ENCODE results near the gene FBXL13.
"Not testable (repeated sequence)": the region's sequence is repeated elsewhere in the genome, so short reads cannot be mapped to it uniquely, and the experiment has no call there.

The FBXL13 gene

DNA sequence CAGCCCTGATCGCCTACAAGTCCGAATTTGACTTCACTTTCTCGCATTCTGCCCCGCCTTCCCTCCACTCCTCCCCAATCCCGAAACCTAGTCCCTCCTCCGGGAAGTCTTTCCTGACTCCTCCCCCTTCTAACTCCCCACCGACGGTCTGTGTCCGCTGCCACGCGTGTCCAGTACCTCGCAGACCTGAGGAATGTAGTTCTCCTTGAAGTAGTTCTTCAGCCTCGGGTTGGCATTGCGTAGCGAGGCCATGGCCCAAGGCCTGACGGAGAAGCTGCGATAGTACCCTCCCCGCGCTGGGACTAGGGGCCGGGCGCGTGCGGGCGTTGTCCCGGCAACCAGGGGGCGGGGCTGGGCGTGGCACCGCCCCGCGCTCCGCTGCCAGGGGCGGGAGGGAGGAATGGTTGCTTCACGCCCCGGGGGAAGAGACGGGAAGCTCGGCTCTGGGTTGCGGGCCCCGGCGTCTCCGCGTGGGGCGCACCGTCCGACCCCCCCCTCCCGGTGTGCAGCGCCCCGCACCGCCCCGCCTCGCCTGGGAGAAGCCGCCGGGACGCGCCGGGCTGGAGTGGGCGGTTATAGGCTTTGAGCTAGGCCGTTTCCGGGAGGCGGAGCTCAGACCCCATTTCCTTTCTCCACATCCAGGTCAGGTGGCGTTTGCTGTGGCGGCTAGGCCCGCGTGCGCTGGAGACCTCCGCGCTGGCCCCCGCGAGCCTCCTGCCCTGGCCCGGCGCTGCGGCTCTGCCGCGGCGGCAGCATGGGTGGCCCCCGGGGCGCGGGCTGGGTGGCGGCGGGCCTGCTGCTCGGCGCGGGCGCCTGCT lies at the start of gene FBXL13, which contains the start of gene ARMC10:
FBXL13 (minus strand) TSS at position 278 of the 818 bp plus-strand sequence.
ARMC10 (plus strand) TSS at position 622 of the 818 bp plus-strand sequence; CDS start at position 755, 133 bp downstream.
- Histone ChIP-seq H3K9me3 (ENCODE audit: control insufficient read depth, insufficient read depth, low read length) (no peaks in the 10 kb centered on the region), H3K4me1 (ENCODE audit: insufficient read depth, low read length) (no peaks in the 10 kb centered on the region), H3K36me3 (ENCODE audit: insufficient read depth, low read length) (no peaks in the 10 kb centered on the region), H3K9ac (ENCODE audit: low read depth, low read length) (peak within 1 kb of the TSS; percentile 76)

DNA sequence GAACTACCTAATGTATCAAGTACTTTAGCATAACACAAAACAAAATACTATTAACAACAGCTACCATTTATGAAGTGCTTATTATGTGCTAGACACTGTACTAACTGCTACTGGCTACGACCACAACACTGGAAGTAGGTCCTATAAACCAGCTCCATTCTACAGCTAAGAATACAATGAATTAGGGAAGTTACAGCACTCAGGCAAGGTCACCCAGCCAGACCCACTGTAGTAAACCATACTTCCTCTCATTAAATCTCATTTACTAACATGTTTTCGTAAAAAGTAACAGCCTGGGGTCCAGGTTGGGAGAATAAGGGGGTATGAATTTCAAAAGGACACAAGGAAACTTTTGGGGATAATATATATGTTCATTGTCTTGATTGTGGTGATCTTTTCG lies 48.9 kb upstream of the FBXL13 start:
- Histone ChIP-seq H3K9ac (ENCODE audit: low read depth, low read length) (no peak overlapping the region), H3K36me3 (ENCODE audit: insufficient read depth, low read length) (no peaks in the 10 kb centered on the region; the same call in 1 of the 2 replicates), H3K9me3 (ENCODE audit: control insufficient read depth, insufficient read depth, low read length) (no peaks in the 10 kb centered on the region), H3K4me1 (ENCODE audit: insufficient read depth, low read length) (no peaks in the 10 kb centered on the region)

DNA sequence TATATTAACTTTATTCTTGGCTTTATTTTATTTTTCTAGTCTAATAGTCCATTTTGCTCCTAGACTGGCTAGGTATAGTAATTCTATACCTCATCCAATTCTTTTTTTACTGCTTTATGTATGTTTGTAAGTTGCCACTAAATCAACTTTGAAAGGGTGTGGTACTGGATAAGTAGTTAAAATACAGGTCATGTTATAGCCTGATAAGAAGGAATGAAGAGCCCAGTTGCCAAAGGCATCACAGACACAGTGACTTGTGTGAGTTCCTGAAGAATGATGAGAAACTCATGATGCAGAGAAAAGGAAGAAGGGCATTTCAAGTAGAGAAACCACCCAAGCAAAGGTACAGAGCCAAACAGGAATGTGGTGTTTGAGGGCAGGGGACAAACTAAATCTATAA lies 47.0 kb upstream of the FBXL13 start:
- Histone ChIP-seq H3K9ac (ENCODE audit: low read depth, low read length) (no peak overlapping the region), H3K9me3 (ENCODE audit: control insufficient read depth, insufficient read depth, low read length) (no peaks in the 10 kb centered on the region), H3K36me3 (ENCODE audit: insufficient read depth, low read length) (no peaks in the 10 kb centered on the region; the same call in 1 of the 2 replicates), H3K4me1 (ENCODE audit: insufficient read depth, low read length) (no peaks in the 10 kb centered on the region)

DNA sequence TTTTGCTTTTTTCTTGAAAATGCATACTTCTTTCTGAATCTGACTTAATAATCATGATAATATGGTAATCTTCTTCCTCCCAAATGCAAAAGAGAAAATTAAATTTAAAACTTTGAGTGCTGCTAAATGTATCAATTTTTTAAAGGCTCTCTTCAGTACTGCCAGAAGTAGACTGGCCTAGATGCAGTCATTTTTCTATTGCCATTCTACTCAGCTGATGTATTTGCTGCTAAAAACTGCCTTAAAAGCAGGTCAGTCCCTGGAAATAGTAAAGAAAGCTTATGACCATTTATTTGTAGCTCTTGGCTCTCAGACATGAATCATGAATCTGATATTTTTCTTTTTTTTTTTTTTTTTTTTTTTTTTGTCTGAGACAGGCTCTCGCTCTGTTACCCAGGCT lies 45.8 kb upstream of the FBXL13 start:
- Histone ChIP-seq H3K9ac (ENCODE audit: low read depth, low read length) (no peak overlapping the region), H3K36me3 (ENCODE audit: insufficient read depth, low read length) (no peaks in the 10 kb centered on the region; the same call in 1 of the 2 replicates), H3K4me1 (ENCODE audit: insufficient read depth, low read length) (no peaks in the 10 kb centered on the region), H3K9me3 (ENCODE audit: control insufficient read depth, insufficient read depth, low read length) (no peaks in the 10 kb centered on the region)

DNA sequence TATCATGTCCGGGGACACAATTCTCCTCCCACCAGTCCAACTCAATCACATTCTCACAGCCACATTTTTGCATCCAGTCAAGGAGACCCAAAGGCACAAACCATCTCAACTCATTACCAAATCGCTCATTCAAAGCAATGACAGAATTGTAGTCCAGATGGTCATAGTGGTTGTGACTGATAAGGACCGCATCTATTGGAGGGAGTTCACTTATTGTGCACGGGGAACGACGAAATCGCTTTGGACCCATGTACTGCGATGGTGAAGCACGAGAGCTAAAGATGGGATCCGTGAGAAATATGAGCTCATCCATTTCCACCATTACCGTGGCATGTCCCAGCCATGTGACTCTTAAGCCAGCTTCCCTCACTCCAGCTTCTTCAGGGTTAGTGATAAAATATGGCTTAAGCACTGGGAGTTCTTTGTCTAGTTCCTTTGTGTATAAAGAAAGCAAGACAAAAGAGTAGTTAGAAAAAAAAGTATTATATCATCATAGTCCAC lies 45.2 kb upstream of the FBXL13 start:
- H3K36me3 ChIP-seq (ENCODE audit: insufficient read depth, low read length) = no peaks in the 10 kb centered on the region; the same call in 1 of the 2 replicates
- H3K9me3 ChIP-seq (ENCODE audit: control insufficient read depth, insufficient read depth, low read length) = no peaks in the 10 kb centered on the region
- no peak overlapping the region for H3K9ac ChIP-seq (ENCODE audit: low read depth, low read length)
- no peaks in the 10 kb centered on the region for H3K4me1 ChIP-seq (ENCODE audit: insufficient read depth, low read length)

DNA sequence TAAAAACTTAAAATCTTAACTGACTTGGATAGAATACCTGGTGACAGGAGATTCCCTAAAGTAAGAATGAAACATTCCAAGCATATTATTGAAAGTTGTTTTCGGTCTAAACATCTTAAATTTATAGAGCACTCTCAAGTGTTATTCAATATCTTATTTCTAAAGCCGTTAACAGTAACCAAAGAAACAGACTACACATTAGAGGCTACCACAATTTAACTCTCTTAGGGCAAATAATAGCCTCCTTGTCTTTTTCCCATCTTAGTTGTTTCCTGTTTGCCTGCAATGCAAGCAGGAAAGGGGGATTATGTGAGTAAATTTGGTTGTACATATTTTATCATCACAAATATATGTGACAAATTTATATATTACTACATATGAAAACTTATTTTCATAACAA lies 42.9 kb upstream of the FBXL13 start:
- H3K9ac ChIP-seq (ENCODE audit: low read depth, low read length) = no peak overlapping the region
- no peaks in the 10 kb centered on the region for H3K4me1 ChIP-seq (ENCODE audit: insufficient read depth, low read length)
- no peaks in the 10 kb centered on the region; the same call in 1 of the 2 replicates for H3K36me3 ChIP-seq (ENCODE audit: insufficient read depth, low read length)
- no peaks in the 10 kb centered on the region for H3K9me3 ChIP-seq (ENCODE audit: control insufficient read depth, insufficient read depth, low read length)

DNA sequence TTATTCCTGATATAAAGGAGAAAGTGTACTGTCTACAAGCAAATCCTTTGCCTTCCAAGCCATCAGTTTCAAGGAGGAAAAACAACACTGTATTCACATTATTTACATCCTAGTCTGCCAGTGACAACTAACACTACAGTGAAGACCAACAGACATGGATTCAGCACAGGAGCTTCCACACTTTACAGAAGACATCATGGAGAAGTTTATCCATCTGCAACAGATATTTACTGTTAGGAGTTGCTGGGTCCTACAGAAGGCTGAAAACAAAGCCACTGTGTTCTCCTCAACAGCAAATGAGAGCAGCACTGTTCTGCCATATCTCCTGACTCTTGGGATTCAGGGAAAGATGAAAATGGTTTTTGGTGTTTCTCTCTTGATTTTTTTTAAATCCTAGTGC lies 42.4 kb upstream of the FBXL13 start:
- Histone ChIP-seq H3K4me1 (ENCODE audit: insufficient read depth, low read length) (no peaks in the 10 kb centered on the region), H3K9ac (ENCODE audit: low read depth, low read length) (no peak overlapping the region), H3K9me3 (ENCODE audit: control insufficient read depth, insufficient read depth, low read length) (no peaks in the 10 kb centered on the region), H3K36me3 (ENCODE audit: insufficient read depth, low read length) (no peaks in the 10 kb centered on the region)

DNA sequence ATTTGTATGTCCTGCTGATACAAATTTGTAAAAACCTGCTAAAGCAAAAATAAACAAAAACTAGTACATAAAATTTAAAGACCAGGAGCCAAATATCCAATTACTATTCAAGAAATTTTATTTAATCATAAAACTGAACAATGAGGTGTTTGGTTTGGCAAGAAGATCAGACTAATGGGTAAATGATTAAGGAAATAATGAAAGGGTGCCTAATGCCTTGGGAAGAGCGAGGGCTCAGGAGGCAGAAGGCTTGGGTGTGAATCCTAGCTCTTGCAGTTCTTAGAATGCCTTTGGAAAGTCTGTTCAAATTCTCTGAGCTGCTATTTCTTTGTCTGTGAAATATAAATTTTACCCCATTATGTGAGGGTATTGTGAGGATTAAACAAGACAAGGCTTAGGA lies 41.9 kb upstream of the FBXL13 start:
- Histone ChIP-seq H3K9ac (ENCODE audit: low read depth, low read length) (no peak overlapping the region), H3K4me1 (ENCODE audit: insufficient read depth, low read length) (no peaks in the 10 kb centered on the region), H3K9me3 (ENCODE audit: control insufficient read depth, insufficient read depth, low read length) (no peaks in the 10 kb centered on the region), H3K36me3 (ENCODE audit: insufficient read depth, low read length) (no peaks in the 10 kb centered on the region)

DNA sequence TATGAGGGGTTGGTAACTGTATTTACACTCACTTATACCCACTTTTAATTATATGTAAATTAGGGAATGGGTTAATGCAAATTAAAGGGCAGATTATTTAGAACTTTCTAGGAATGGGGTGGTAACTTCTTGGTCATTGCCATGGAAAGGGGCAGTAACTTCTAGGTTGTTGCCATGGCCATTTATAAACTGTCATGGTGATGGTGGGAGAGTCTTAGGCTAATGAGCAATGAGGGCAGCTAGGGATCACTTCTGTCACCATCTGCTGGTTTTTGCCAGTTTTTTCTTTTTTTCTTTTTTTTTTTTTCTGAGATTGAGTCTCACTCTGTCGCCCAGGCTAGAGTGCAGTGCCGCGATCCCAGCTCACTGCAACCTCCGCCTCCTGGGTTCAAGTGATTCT lies 41.2 kb upstream of the FBXL13 start:
- Histone ChIP-seq H3K9ac (ENCODE audit: low read depth, low read length) (no peak overlapping the region), H3K4me1 (ENCODE audit: insufficient read depth, low read length) (no peaks in the 10 kb centered on the region), H3K9me3 (ENCODE audit: control insufficient read depth, insufficient read depth, low read length) (no peaks in the 10 kb centered on the region), H3K36me3 (ENCODE audit: insufficient read depth, low read length) (no peaks in the 10 kb centered on the region)

DNA sequence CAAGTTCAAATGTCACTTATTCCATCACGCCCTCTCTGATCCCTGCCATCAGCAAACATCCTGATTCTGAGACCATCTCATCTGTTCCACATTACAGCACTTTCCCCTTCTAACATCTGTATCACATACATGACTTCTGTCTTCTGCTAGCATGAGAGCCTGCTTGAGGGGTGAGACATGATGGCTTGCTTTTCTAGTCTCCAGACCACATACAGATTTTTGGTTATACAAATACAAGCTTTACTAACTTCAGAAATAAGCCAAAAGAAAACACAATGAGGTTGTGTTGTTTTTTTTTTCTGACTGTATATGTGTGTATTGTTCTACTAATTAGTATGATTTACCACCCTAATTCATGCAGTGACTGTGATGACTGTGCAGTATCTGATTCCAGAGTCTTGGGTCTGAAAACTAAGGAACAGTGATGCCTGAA lies 40.0 kb upstream of the FBXL13 start:
- H3K9ac ChIP-seq (ENCODE audit: low read depth, low read length) = no peak overlapping the region
- no peaks in the 10 kb centered on the region for H3K36me3 ChIP-seq (ENCODE audit: insufficient read depth, low read length)
- H3K4me1 ChIP-seq (ENCODE audit: insufficient read depth, low read length) = no peaks in the 10 kb centered on the region
- H3K9me3 ChIP-seq (ENCODE audit: control insufficient read depth, insufficient read depth, low read length) = no peaks in the 10 kb centered on the region

DNA sequence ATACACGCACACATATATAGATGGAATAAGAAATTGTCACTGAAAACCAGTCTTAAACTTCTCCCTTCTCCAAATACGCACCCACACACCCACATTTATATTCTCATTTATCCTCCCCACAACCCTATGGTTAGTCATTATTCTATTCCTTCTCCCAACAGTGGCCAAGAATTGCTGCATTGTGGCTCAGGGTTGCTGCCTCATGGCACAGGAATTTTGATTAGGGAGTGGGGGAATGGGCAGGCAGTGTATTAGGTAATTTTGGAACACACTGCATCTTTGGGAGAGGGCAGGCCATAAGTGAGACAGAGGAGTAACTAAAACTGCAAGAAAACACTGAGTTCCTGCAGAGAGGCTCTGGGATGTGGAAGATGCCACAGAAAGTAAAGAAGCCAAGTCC lies 38.6 kb upstream of the FBXL13 start:
- Histone ChIP-seq H3K4me1 (ENCODE audit: insufficient read depth, low read length) (no peaks in the 10 kb centered on the region), H3K9ac (ENCODE audit: low read depth, low read length) (no peak overlapping the region), H3K9me3 (ENCODE audit: control insufficient read depth, insufficient read depth, low read length) (no peaks in the 10 kb centered on the region), H3K36me3 (ENCODE audit: insufficient read depth, low read length) (no peaks in the 10 kb centered on the region)

DNA sequence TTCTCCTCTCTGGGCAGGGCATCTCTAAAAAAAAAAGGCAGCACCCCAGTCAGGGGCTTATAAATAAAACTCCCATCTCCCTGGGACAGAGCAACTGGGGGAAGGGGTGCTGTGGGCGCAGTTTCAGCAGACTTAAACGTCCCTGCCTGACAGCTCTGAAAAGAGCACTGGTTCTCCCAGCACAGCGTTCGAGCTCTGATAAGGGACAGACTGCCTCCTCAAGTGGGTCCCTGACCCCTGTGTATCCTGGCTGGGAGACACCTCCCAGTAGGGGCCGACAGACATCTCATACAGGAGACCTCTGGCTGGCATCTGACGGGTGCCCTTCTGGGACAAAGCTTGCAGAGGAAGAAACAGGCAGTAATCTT lies 32.1 kb upstream of the FBXL13 start:
- H3K36me3 ChIP-seq (ENCODE audit: insufficient read depth, low read length); H3K9ac ChIP-seq (ENCODE audit: low read depth, low read length); H3K4me1 ChIP-seq (ENCODE audit: insufficient read depth, low read length); H3K9me3 ChIP-seq (ENCODE audit: control insufficient read depth, insufficient read depth, low read length): not testable (repeated sequence)

DNA sequence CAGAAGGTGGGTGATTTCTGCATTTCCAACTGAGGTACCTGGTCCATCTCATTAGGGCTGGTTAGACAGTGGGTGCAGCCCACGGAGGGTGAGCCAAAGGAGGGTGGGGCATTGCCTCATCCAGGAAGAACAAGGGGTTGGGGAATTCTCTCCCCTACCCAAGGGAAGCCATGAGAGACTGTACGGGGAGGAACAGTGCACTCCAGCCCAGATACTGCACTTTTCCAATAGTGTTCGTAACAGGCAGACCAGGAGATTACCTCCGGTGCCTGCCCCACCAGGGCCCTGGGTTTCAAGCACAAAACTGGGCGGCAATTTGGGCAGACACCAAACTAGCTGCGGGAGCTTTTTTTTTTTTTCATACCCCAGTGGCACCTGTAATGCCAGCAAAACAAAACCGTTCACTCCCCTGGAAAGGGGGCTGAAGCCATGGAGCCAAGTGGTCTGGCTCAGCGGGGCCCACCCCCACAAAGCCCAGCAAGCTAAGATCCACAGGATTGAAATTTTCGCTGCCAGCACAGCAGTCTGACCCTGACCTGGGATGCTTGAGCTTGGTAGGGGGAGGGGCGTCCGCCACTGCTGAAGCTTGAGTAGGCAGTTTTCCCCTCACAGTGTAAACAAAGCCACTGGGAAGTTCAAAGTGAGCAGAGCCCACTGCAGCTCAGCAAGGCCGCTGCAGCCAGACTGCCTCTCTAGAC lies 31.6 kb upstream of the FBXL13 start:
- Histone ChIP-seq H3K36me3 (ENCODE audit: insufficient read depth, low read length) (no peaks in the 10 kb centered on the region), H3K4me1 (ENCODE audit: insufficient read depth, low read length) (peaks cover 5% of the 10 kb centered on the region), H3K9me3 (ENCODE audit: control insufficient read depth, insufficient read depth, low read length) (no peaks in the 10 kb centered on the region), H3K9ac (ENCODE audit: low read depth, low read length) (no peak overlapping the region)

DNA sequence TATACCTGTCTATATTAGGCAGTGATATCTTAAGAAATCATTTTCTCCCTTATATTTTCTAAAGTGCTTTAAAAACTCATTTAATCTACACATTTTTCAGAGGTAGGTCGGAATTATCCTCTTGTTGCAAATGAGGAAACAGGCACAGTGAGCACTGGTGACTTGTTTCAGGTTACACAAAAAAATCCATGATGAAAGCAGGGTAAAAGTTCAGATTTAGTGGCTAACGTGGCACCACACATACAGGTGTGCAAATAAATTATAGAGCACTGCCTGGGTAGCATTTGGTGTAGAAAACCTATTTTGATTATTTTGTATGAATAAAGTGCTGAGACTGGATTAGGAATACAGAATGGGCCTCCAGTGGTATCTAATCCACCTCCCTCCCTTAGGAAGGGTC lies 26.9 kb upstream of the FBXL13 start:
- H3K4me1 ChIP-seq (ENCODE audit: insufficient read depth, low read length) = peaks cover 5% of the 10 kb centered on the region
- no peak overlapping the region for H3K9ac ChIP-seq (ENCODE audit: low read depth, low read length)
- H3K36me3 ChIP-seq (ENCODE audit: insufficient read depth, low read length) = no peaks in the 10 kb centered on the region; the same call in 1 of the 2 replicates
- H3K9me3 ChIP-seq (ENCODE audit: control insufficient read depth, insufficient read depth, low read length) = no peaks in the 10 kb centered on the region

DNA sequence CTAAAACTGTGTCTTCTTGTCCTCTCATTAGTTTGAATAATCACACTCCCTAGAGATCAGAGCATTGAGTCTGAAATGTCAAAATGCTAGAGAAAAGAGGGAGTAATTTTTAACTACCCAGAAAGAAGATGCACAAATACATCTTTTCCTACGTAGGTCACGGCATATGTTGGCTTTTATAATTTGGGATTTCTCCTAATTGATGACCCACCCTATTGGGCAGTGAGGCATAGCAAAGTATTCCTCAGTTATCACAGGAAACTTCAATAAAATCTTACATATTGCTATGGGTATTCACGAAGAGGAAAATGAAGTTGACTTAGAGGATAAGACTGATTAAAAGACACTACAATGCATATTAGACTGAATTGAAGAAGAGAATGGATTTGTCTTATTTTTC lies 25.8 kb upstream of the FBXL13 start:
- Histone ChIP-seq H3K9me3 (ENCODE audit: control insufficient read depth, insufficient read depth, low read length) (no peaks in the 10 kb centered on the region), H3K36me3 (ENCODE audit: insufficient read depth, low read length) (no peaks in the 10 kb centered on the region; the same call in 1 of the 2 replicates), H3K4me1 (ENCODE audit: insufficient read depth, low read length) (no peaks in the 10 kb centered on the region), H3K9ac (ENCODE audit: low read depth, low read length) (no peak overlapping the region)

Data from ES-I3 (cell line).